NCI-H1930 (cell line): ENCODE measurements around the gene CENPV.
"Not testable (repeated sequence)": the region's sequence is repeated elsewhere in the genome, so short reads cannot be mapped to it uniquely, and the experiment has no call there.

Experiments used
- DNase-seq, 2 experiments: peaks; one replicate each; lab custom pipeline; 2025; lab: John Stamatoyannopoulos, UW

CENPV gene

GRCh38 chr17:16313139-16314090 lies 39.9 kb downstream of the CENPV start:
- no peak for DNase-seq

- not testable (repeated sequence) for DNase-seq
Measured at GRCh38 chr17:16312061-16312460, 41.2 kb downstream of the CENPV start.

- no peak for DNase-seq
Measured at GRCh38 chr17:16306211-16306610, 47.1 kb downstream of the CENPV start.

- DNase-seq = no peak
Measured at GRCh38 chr17:16304830-16305229, 48.4 kb downstream of the CENPV start.

GRCh38 chr17:16302856-16303255 lies 50.4 kb downstream of the CENPV start:
- DNase-seq = no peak

GRCh38 chr17:16301963-16302855 lies 51.1 kb downstream of the CENPV start:
- DNase-seq = no peak

GRCh38 chr17:16300554-16300953 lies 52.7 kb downstream of the CENPV start:
- DNase-seq = no peak

- no peak for DNase-seq
Measured at GRCh38 chr17:16298140-16298662, 55.1 kb downstream of the CENPV start.

GRCh38 chr17:16297367-16298139 lies 55.7 kb downstream of the CENPV start:
- DNase-seq = no peak

- DNase-seq = not testable (repeated sequence)
Measured at GRCh38 chr17:16296072-16296471, 57.2 kb downstream of the CENPV start.

GRCh38 chr17:16294560-16294959 lies 58.7 kb downstream of the CENPV start:
- no peak for DNase-seq

GRCh38 chr17:16293931-16294330 lies 59.3 kb downstream of the CENPV start:
- no peak for DNase-seq
